CD14-positive monocyte (primary cell): Measurements from ENCODE around the gene SMC5. TPM values are rescaled to one million over a fixed set of nuclear protein-coding genes. Genes with fewer than 3 reads are reported as not detected.

ENCODE experiments used
- DNase-seq, 3 donors: peaks; one replicate each; pipeline ENCODE4 v3.0.0-alpha.2; 2011 to 2022
- H2AFZ ChIP-seq: 2 replicates; pipeline ENCODE4 v1.6.0; 2012; ENCODE audit warnings: mild to moderate bottlenecking, low read depth, low read length, inconsistent platforms; ENCODE audit not compliant: insufficient read depth, poor library complexity, severe bottlenecking
- H3K27ac ChIP-seq, 2 donors: 1 replicate in 1 of 2; 2 replicates in 1 of 2; pipeline ENCODE4 v1.5.1; 2012 to 2013; ENCODE audit warnings: low read length in 2 of 2, control low read depth in 1 of 2, inconsistent platforms in 1 of 2, low read depth in 1 of 2, mild to moderate bottlenecking in 1 of 2
- H3K27me3 ChIP-seq, 2 donors: one replicate each; pipeline versions ENCODE4 v1.6.0 to v1.6.1; 2011 to 2013; ENCODE audit warnings: low read length in 2 of 2; ENCODE audit not compliant: control insufficient read depth in 2 of 2, insufficient read depth in 2 of 2
- H3K36me3 ChIP-seq, 2 donors: replicated peaks in 1 of 2; 1 replicate in 1 of 2; 2 replicates in 1 of 2; pipeline versions ENCODE4 v1.5.1 to v1.6.1; 2012 to 2013; ENCODE audit warnings: low read length in 2 of 2, control low read depth in 1 of 2, inconsistent platforms in 1 of 2, mild to moderate bottlenecking in 1 of 2; ENCODE audit not compliant: insufficient read depth in 2 of 2, control insufficient read depth in 1 of 2
- H3K4me1 ChIP-seq, 2 donors: 1 replicate in 1 of 2; 2 replicates in 1 of 2; pipeline versions ENCODE4 v1.5.1 to v1.6.1; 2012 to 2013; ENCODE audit warnings: low read length in 2 of 2, control low read depth in 1 of 2, inconsistent platforms in 1 of 2, mild to moderate bottlenecking in 1 of 2, moderate library complexity in 1 of 2; ENCODE audit not compliant: insufficient read depth in 2 of 2, control insufficient read depth in 1 of 2
- H3K4me2 ChIP-seq: replicated peaks from 2 replicates; pipeline ENCODE3; 2012; ENCODE audit warnings: low read length, moderate library complexity, mild to moderate bottlenecking; ENCODE audit not compliant: poor library complexity, severe bottlenecking; ENCODE audit errors: extremely low read depth
- H3K4me3 ChIP-seq, 3 experiments: fragments of 200-600 bp in 1 of 3; sonication (generic) in 1 of 3; replicated peaks in 1 of 3; 1 replicate in 2 of 3; 2 replicates in 1 of 3; pipeline ENCODE4 v1.5.1; 2011 to 2013; ENCODE audit warnings: low read length in 3 of 3, mild to moderate bottlenecking in 3 of 3, control low read depth in 2 of 3, low read depth in 2 of 3, inconsistent platforms in 1 of 3, moderate library complexity in 1 of 3
- H3K79me2 ChIP-seq: 2 replicates; pipeline ENCODE4 v1.6.0; 2012; ENCODE audit warnings: mild to moderate bottlenecking, control low read depth, inconsistent platforms, low read length, moderate library complexity; ENCODE audit not compliant: insufficient read depth
- H3K9ac ChIP-seq: 2 replicates; pipeline ENCODE4 v1.6.0; 2017; ENCODE audit warnings: low read length, mild to moderate bottlenecking; ENCODE audit not compliant: insufficient read depth, poor library complexity, severe bottlenecking
- H3K9me3 ChIP-seq, 2 donors: replicated peaks in 1 of 2; 1 replicate in 1 of 2; 2 replicates in 1 of 2; pipeline versions ENCODE4 v1.5.1 to v1.6.1; 2012 to 2013; ENCODE audit warnings: low read length in 2 of 2, control low read depth in 1 of 2; ENCODE audit not compliant: control insufficient read depth in 1 of 2, insufficient read depth in 1 of 2
- H4K20me1 ChIP-seq: 2 replicates; pipeline ENCODE4 v1.6.0; 2012; ENCODE audit warnings: mild to moderate bottlenecking, low read length, control low read depth, moderate library complexity; ENCODE audit not compliant: insufficient read depth
- H3K27ac Mint-ChIP-seq, 7 donors: one replicate each; pipeline ENCODE4 v1.8.0; 2020; ENCODE audit warnings: mild to moderate bottlenecking in 7 of 7, mixed read lengths in 7 of 7, moderate library complexity in 6 of 7, inconsistent platforms in 2 of 7
- H3K27me3 Mint-ChIP-seq, 3 donors: one replicate each; pipeline ENCODE4 v1.8.0; 2021 to 2022; ENCODE audit warnings: low read depth in 3 of 3, mild to moderate bottlenecking in 3 of 3, mixed read lengths in 3 of 3, moderate library complexity in 3 of 3, inconsistent platforms in 1 of 3
- H3K36me3 Mint-ChIP-seq, 2 donors: one replicate each; pipeline ENCODE4 v1.8.0; 2020; ENCODE audit warnings: mixed read lengths in 2 of 2, inconsistent platforms in 1 of 2, mild to moderate bottlenecking in 1 of 2
- H3K4me1 Mint-ChIP-seq: one replicate; pipeline ENCODE4 v1.8.0; 2020; ENCODE audit warnings: mild to moderate bottlenecking, mixed read lengths
- H3K4me3 Mint-ChIP-seq, 2 donors: one replicate each; pipeline ENCODE4 v1.8.0; 2020; ENCODE audit warnings: mild to moderate bottlenecking in 2 of 2, mixed read lengths in 2 of 2, moderate library complexity in 1 of 2
- H3K9me3 Mint-ChIP-seq, 7 donors: one replicate each; pipeline ENCODE4 v1.8.0; 2020 to 2022; ENCODE audit warnings: mixed read lengths in 7 of 7, mild to moderate bottlenecking in 6 of 7, moderate library complexity in 6 of 7, inconsistent platforms in 2 of 7
- CTCF ChIP-seq: fragments of 200-600 bp; IDR thresholded peaks from one replicate; pipeline ENCODE4 v1.8.0; 2022; ENCODE audit warnings: antibody characterized with exemption, mild to moderate bottlenecking
- WGBS: methylation state at CpG from one replicate; pipeline ENCODE4 v1.1.5; 2013; ENCODE audit warnings: missing lambda C conversion rate; ENCODE audit not compliant: insufficient coverage; 5-methylcytosine and 5-hydroxymethylcytosine counted together
- intact Hi-C, 2 donors: fragments of 100-400 bp; cut with micrococcal nuclease; formaldehyde crosslinking; loops; one replicate each; pipeline versions ENCODE4 v1.15.0 to v1.15.1; 2023
- polyA plus RNA-seq, 3 donors: library from polyadenylated mRNA; depleted of rRNA in 1 of 3; unstranded in 2 of 3; stranded (reverse) in 1 of 3; fragments of 300-500 nt in 2 of 3; fragments of >200 nt in 1 of 3; fragmentation: Illumina TruSeq in 2 of 3; gene quantifications; 1 replicate in 2 of 3; 2 replicates in 1 of 3; pipeline ENCODE4 v1.2.3, GENCODE V29; 2012 to 2021

SMC5 gene
- polyA plus RNA-seq, 3 donors: 4.9 to 13.6 (median 5.1) TPM

DNA sequence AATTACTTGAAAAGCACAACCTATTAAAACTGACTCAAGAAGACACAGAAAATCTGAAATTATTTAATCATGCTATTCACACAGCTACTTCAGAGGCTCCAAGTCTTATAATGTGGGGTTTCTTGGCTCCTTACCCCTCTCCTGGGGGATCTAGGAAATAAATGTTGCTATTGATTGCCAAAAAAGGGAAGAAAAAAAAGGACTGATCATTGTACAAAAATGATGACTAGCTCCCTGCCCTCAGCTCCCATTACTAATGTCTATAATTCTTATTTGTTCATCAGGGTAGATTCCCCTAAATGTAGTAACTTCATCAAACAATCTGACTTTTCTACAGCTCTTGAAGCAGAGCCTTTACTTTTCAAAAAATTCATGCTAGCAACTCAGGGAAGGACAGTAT, 3.3 kb upstream of the SMC5 start:
- Mint-ChIP-seq H3K4me3 (no peak overlapping the region), H3K36me3 (peaks cover 0 to 5% of the 10 kb centered on the region in 2 donors), H3K9me3 (peaks cover 0 to 3% (median 0%) of the 10 kb centered on the region in 7 donors), H3K27me3 (peaks cover 0 to 3% (median 0%) of the 10 kb centered on the region in 3 donors), H3K27ac (no peak overlapping the region), H3K4me1 (peaks cover 29% of the 10 kb centered on the region)
- H3K9me3 ChIP-seq: no peaks in the 10 kb centered on the region
- H3K4me1 ChIP-seq: peaks cover 21 to 24% of the 10 kb centered on the region in 2 donors
- intact Hi-C loops: loop anchor here in 1 of 2 donors (10.0 kb wide), 1 partner anchor 349 kb away; no protein-coding TSS in a partner anchor
- H2AFZ ChIP-seq: no peak overlapping the region
- H4K20me1 ChIP-seq: peaks cover 7% of the 10 kb centered on the region
- no peaks in the 10 kb centered on the region for H3K27me3 ChIP-seq
- H3K4me2 ChIP-seq: no peak overlapping the region
- TF ChIP-seq CTCF: no peak
- no peak overlapping the region for H3K9ac ChIP-seq
- DNase-seq: peak in 1 of 3 donors; percentile 11
- H3K27ac ChIP-seq: no peak overlapping the region
- no peak overlapping the region for H3K4me3 ChIP-seq
- H3K36me3 ChIP-seq: peaks cover 0 to 3% of the 10 kb centered on the region in 2 donors
- H3K79me2 ChIP-seq: peaks cover 15% of the 10 kb centered on the region

DNA sequence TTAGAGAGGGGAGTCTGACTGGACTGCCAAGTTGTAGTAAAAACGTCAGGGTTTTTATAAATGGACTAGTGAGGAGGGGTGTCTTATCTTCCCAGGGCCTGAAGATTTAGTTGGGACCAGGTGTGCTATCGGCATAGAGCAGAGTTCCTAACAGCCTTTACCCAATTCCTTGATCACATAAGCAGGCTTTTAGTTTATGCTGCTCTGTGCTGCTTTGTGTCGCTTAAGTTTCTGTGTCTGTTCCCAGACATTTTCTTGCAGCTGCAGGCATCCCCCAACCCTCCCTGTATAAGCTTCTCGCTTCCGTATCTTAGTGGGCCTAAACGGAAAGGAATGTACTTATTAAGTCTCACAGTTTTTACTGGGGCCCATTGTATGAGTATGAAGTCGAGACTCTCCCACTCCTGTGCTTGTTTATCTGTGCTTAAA, 2.6 kb upstream of the SMC5 start:
- peaks cover 36% of the 10 kb centered on the region for H3K4me1 Mint-ChIP-seq
- Histone ChIP-seq H3K4me2 (no peak overlapping the region), H3K9me3 (no peaks in the 10 kb centered on the region), H4K20me1 (peaks cover 14% of the 10 kb centered on the region), H3K9ac (no peak overlapping the region), H3K27me3 (no peaks in the 10 kb centered on the region), H3K27ac (no peak overlapping the region), H3K36me3 (peaks cover 0 to 9% of the 10 kb centered on the region in 2 donors), H3K4me1 (peaks cover 25 to 29% of the 10 kb centered on the region in 2 donors), H3K4me3 (no peak overlapping the region), H3K79me2 (peaks cover 22% of the 10 kb centered on the region), H2AFZ (no peak overlapping the region)
- H3K4me3 Mint-ChIP-seq: no peak overlapping the region
- H3K27me3 Mint-ChIP-seq: peaks cover 0 to 3% (median 0%) of the 10 kb centered on the region in 3 donors
- no peak for TF ChIP-seq CTCF
- peaks cover 0 to 3% (median 0%) of the 10 kb centered on the region in 7 donors for H3K9me3 Mint-ChIP-seq
- intact Hi-C loops: loop anchor here in 1 of 2 donors (10.0 kb wide), 1 partner anchor 349 kb away; no protein-coding TSS in a partner anchor
- H3K36me3 Mint-ChIP-seq: peaks cover 6 to 11% of the 10 kb centered on the region in 2 donors
- no peak for DNase-seq
- whole genome bisulfite sequencing: 86% methylated on average over 1 of the region's 7 CpGs
- no peak overlapping the region for H3K27ac Mint-ChIP-seq
